GM19238 (cell line): Measurements from ENCODE around the gene BCHE.

Experiments
- DNase-seq: peaks from one replicate; pipeline ENCODE4 v3.0.0; 2011; ENCODE audit warnings: low spot score; ENCODE audit not compliant: insufficient read length

Gene BCHE

DNA sequence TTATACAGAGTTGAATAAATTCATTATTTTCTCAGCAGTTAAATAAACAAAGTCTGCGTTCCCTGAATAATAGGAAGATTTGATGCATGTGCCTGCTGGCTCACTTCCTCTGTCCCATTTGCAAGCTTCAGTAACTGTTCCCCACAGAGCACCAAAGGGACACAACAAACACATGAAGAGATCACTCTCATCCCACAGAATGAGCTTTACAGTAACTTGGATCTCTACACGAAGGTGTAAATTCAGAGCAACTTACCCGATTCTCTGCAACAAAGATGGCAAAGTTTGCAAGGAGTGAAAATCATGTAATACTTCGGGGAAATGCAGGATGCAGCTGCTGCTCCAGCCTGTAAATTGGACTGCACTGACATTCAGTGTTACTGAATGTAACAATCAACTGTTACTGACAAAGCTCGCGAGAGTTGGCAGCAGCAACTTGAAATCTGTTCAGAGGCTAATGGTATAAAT, at the start of gene BCHE:
TSS of gene BCHE (minus strand) at position 366 of the 468 bp plus-strand sequence. CDS start 6,390 bp downstream, outside the sequence.
- no peak for DNase-seq

DNA sequence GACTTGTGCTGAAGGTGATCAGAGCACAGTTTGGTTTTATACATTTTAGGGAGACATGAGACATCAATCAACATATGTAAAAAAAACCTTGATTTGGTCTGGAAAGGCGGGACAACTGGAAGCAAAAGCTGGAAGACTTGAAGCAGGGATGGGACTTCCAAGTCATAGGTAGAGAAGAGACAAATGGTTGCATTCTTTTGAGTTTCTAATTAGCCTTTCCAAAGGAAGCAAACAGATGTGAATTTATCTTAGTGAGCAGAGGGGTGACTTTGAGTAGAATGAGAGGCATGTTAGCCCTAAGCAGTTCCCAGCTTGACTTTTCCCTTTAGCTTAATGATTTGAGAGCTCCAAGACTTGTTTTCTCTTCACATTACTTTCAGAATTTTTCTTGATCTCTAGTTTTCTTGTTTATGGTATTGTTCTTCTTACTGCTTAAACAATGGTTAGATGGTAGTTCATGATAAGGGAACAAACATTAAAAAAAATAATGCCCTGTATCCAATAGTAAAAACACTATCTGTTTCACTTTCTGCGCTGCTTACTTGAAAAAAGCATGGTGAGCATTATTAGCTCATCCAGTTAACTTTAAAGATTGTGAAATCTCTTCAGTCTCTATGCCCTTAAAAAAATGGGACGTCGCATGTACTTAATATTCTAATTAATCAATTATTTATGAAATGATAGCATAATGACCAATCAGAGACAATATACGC, 48.5 kb upstream of the BCHE start:
- no peak for DNase-seq

DNA sequence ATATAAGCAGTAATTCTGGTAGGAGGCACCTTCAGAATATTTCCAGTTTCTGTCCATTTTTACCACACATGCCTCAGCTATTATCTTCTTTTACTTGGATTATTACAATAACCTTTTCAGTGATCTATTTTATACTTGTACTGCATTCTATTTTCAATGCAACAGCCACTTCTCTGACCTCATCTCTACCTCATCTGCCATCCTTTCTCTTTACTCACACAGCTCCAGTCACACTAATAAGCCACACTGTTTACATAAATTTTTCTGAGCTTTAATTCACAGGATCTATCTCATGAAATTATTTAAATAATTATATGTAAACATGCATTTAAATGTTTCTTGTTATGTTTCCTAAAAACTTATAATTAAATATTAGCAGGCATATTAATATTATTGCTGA, 47.3 kb upstream of the BCHE start:
- no peak for DNase-seq

DNA sequence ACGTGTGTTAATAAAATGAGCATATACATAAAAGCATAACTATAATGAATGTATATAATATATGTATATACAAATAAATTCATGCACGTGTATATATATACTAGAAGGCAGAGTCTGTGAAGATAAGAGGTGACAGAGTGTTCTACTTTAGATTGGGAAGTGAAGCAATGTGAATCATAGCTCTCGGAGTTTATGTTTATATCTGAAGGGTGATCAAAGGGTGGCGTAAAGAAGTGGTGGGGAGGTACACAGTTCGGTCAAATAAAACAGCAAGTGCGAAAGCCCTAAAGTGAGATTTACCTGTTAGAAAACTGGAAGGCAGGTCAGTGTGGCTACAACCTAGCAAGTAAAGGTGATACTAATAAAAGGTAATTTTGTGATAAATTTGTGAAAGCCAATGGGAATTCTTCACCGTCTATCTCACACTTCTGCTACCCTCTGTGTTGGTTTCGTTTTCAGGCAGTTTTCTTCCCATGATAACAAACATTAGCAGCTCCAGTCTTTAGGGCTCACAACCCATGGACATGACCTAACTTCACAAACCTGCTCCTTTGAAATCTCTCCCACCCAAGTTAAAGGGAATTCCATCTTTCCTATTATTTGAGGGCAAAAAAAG, 46.7 kb upstream of the BCHE start:
- no peak for DNase-seq

DNA sequence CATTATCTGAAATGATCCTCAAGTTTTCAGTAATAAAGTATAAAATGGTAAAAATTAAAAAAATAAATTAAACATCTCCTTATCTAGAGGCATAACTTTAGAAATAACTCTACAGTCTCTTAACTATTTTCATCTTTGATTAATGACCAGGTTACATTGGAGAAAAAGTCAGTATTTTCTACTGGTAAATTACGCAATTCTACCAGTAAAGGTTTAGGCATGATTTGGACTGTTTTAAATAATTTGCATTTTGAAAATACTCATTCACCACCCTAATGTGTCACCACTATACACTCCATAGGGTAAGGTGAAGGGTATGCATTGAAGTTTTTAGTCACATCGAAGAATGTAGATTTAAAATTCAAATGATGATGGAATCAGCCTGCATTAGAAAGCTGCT, 45.9 kb upstream of the BCHE start:
- DNase-seq = no peak

DNA sequence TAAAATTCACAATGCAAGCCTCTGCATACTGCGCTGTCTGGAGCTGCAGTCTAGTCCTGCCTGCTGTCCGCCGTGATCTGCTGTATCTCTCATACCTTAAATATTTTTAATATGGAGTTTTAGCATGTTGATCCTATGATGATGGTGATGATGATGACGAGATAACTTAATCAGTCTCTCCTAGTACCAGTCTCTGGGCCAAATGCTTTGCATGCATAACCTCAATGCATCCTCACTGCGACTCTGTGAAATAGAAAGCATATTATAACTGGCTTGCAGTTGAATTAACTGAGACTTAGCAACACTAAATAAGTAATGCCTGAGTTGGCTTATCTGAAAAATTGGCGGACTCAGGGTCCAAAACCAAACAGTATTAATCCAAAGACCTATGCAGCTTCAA, 38.4 kb upstream of the BCHE start:
- DNase-seq = no peak

DNA sequence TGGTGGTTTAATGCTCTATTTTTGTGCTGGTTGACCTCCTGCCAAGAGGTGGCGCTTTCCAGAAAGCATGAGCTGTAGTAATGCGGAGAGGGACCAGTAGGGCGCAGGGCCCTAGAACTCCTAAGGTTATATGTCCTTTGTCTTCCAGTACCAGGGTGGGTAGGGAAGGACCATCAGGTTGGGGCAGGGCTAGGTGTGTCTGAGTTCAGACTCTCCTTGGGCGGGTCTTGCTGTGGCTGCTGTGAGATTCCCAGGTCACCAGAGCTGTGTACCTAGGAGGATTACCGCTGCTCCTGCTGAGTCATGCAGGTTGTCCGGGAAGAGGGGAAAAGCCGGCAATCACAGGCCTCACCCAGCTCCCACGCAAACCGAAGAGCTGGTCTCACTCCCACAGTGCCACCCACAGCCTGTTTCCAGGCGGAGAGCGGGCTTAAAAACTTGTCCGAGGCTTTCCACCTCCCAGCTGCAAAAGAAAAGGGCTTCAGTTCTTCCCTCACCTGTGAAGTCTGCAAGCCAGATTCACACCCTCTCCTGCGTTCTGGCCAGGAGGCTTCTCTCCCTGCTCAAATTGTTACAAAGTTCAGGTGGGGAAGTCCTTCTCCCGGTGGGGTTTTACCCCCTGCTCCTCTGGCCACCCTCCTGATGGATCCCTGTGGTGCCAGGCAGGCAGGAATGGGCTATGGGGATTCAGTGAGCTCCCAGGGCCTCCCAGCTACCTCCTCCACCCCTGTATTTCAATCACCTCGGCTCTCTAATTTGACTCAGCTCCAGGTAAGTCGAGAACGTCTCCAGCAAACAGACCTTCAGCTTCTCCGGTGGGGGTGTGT, 37.7 kb upstream of the BCHE start:
- DNase-seq = no peak

DNA sequence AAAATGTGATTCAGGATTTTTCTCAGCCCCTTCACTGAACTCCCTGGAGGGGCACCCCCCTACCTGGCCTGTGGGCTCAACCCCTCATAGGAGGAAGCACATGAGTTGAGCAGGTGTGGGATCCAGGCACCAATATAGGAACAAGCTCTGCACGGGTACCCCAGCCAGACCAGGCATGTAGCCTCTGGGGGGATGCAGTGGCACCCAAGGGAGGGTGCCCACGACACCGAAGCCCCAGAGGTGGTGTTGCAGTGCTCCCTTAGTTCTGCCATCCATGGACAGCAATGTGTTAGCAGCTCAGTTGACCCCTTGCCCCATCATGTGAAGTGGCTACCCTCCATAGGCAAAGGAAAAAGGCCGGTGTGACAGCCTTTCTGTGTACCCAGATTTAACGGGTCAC, 30.9 kb upstream of the BCHE start:
- no peak for DNase-seq

DNA sequence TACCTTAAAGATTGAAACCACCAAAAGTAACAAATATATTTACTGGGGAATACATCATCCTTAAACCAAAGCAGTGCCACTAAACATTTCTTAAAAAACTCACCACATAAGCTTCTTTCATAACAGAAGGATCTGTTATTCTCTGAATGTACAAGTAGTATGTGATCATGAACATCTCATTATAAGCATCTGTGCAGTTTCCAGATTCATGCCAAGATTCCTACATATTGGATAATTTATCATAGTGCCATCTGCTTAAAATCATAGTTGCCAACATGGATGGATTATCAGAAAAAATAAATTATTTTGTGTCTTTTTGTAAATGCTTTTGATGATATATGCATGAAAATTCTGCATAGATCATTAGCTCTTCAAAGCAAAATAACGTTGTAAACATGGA, 21.8 kb upstream of the BCHE start:
- DNase-seq = no peak

DNA sequence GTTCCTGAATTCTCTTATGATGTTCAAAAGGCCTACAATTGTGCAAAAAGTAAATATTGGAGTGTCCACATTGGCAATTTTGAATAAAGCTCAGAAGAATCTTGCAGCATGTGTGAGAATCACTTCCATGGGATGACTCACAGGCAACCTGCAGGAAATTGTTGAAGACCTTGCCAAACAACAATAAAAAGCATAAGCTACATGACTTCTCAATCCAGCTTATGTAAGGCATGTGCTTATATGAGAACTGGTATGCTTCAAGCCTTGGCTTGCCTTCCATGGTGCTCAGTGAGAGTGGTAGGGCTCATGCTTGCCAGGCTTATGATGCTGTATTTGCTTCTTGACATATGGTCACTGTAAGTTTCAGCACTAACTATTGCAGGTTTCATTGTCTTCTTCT, 18.4 kb upstream of the BCHE start:
- no peak for DNase-seq

DNA sequence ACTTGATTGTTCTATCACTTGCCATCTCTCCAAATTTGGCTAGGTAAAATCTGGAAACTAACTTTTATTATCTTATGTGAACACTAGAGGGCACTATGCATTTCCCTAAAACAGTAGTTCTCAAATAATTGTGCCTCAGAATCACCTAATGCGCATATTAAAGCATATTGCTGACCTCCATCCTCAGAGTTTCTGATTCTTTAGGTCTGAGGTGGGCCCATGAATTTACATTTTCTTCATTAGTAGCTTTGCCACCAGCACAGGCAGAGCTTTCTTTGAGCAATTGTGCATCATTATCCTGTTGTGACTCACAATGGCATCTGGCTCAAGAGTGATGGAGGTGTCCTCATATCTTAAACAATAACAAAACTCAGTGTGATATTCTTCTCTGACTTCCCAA, 17.5 kb upstream of the BCHE start:
- DNase-seq = no peak

DNA sequence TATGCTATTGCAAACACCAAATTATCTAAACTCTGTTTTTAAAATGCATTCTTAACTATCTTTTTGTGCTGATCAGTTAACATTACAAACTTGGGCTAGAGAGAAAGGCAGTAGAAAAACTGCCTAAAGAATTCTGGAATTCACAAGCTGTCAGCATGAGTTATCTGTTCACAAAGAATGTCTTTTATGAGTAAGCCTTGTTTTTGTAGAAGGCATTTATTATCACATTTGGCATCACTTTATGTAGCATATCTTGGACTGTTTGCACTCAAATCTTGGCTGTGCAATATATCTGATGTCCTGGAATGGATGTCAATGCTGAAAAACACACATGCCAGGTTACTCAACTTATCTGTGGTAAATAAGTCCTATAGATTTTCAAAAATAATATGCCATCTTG, 15.5 kb upstream of the BCHE start:
- DNase-seq = no peak

DNA sequence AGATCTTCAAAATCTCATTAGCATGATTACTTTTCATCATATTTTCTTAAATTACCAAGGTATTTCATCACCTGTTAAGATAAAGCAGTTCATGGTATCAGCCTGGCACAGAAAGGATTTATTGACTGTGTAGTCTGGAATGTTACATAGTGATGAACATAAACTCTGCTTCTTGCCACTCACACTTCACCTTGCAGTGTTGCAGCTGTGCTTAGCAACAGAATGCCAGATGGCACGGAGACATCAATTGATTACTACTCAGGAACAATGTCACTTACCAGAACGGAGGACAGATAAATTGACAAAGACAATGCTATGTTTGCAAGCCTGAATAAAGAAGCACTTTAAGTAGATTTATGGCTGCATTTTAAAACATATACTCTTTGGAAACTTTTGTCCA, 15.0 kb upstream of the BCHE start:
- DNase-seq = no peak

DNA sequence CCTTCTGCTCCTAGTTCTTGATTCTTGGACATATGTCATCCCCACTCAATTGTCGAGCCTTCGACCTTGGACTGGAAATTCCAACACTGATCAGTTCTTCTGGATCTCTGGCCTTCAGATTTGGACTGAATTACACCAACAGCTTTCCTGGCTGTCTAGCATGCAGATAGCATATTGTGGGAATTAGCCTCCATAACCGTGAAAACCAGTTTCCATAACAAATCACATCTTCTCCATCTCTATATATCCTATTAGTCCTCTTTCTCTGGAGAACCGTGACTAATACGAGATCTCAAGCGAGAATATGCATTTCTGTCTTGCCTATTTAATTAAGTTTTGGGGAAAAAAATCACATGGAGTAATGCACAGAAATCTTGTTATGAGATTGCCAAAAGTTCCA, 8.8 kb upstream of the BCHE start:
- no peak for DNase-seq

DNA sequence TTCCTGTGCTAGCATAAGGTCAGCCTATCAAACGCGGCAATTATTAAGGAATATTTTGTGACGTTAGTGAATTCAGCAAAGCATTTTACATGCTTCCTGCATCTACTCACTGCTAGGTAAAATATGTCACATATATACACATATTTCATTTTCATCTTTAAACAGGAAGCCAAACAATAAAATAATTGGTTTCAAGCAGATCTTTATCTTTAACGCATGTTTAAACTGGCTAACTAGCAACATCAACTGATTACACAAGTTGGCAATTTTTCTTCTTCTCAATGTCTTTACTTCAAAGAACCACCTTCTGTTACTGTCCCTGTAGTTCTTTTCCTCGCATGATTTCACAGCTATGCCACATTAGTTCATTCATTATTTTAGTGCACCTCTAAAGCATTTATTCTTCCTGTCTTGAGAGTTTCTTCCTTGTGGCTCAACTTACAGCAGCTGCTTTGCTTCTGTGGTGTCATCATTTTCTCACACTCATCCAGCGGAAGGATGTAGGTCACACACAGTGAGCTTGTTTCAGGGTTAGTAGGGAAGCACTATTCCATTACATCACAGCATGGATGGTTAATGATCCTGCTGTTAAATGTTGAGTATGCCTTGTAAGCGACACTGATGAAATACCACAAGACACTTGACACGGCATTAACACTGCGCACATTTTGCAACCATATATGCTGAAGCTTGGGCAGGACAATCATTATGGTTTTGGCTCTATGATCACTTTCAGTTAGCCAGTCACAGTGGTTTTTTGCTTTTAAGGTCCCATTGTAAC, 2.3 kb upstream of the BCHE start:
- DNase-seq = no peak

DNA sequence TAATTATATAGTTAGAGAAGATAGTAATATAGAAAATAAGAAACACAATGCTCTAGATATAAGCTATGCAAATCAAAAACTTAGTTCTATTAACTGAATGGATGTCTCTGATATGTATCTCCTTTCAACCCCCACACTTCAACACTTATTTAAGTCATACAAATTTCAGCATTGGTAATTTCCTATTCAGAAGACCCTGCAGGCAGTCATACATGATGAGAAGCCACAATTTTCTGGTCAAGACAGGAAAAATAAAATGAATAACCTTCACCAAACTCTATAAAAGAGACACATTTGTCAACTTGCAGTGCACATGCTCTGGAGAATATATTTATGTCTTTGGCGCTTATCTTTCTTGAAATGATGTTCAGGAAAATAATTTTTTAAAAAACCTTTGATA, 578 bp upstream of the BCHE start:
- no peak for DNase-seq

DNA sequence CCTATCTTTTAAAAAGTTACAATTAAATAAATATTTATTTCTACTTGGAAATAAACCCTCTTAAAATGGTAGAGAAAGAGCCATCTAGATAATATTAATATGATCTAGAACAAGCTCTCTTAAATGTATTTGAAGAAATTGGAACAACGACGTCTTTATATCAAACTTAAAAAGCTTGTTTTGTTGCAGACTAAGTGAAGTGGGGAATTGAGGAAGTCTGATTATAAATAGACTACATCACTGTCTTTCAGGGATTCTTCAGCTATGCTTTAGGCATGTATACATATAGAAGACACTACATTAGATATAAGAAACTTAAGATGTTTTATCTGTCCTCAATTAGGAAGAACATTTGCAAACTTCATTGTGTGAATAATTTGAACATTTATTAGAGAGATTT, 1.8 kb downstream of the BCHE start:
- DNase-seq = no peak

DNA sequence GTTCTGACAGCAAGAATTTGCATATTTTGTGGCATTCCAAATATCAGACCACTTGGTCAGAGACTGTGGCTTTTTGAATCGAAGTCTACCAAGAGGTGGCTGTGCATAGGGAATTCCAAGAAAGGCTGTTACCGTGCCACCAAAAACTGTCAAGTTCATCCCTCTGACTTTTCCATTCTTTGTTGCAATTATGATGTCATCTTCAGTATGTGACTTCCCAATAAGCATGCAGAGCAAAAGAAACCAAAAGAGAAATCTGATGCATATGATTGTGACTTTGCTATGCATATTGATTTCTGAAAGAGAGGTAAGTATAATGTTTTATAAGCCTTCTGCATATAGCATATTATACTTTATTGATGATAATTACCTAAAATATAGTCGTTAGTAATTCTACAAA, 6.5 kb downstream of the BCHE start:
- DNase-seq = no peak

DNA sequence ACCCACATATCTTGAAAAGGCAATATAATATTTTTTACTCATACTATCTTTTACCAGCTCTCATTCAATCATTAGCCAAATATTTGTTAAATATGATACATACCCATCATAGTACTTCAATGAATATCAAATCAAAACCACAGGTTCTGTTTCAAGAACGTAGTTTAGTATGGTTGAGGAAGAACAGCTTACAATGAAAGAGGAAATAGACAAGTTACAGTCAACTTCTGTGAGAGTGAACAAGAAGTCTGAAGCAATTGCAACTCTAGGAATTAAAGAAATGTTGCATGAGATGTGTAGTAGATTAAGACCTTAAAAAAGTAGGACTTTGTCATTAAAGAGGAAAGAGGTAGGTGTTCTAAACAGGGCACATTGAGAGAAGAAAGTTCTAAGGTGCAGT, 9.3 kb downstream of the BCHE start:
- no peak for DNase-seq

DNA sequence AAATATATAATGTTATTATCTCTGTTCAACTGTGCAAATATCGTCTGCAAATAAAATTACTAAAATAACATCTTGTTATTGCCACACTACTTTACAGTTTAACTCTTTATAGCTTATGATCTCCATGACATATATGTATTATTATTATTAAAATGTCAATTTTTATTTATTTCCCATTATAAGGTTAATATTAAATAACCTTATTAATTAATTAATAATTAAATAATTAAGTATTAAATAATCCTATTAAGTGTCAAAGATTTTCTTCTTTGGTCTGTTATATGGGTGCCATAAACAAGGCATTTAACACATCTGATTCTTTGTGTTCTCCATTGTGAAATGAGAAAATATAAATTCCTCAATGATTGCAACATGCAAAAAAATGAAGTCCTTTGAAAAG, 10.0 kb downstream of the BCHE start:
- DNase-seq = no peak

DNA sequence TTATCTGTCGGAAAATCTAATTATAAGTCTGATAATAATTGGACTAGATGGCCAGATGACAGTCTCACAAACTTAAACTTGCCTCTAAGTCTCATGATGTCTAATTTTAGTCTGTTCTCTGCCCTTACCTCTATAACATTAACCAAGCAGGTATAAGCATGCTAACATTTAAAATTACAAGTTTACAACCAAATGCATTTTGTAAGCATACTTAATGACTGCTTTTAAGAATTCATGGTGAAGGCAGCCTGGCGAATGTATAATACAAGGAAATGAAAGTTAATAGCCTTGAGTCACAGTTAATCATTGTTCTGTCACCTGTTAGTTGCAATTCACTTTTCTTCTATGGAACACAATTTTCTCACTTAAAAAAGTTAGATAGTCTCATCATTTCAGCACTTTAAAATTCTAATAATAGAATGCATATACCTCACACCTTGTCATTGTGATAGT, 16.5 kb downstream of the BCHE start:
- DNase-seq = no peak
